Eye (tissue), 1 donor: ENCODE data around the gene FBN3.
A peak's percentile ranks its signal among the peaks of the same experiment; 100 is the strongest.

Source experiments
- DNase-seq: peaks from one replicate; pipeline ENCODE4 v3.0.0-alpha.2; 2015

Gene FBN3

DNA sequence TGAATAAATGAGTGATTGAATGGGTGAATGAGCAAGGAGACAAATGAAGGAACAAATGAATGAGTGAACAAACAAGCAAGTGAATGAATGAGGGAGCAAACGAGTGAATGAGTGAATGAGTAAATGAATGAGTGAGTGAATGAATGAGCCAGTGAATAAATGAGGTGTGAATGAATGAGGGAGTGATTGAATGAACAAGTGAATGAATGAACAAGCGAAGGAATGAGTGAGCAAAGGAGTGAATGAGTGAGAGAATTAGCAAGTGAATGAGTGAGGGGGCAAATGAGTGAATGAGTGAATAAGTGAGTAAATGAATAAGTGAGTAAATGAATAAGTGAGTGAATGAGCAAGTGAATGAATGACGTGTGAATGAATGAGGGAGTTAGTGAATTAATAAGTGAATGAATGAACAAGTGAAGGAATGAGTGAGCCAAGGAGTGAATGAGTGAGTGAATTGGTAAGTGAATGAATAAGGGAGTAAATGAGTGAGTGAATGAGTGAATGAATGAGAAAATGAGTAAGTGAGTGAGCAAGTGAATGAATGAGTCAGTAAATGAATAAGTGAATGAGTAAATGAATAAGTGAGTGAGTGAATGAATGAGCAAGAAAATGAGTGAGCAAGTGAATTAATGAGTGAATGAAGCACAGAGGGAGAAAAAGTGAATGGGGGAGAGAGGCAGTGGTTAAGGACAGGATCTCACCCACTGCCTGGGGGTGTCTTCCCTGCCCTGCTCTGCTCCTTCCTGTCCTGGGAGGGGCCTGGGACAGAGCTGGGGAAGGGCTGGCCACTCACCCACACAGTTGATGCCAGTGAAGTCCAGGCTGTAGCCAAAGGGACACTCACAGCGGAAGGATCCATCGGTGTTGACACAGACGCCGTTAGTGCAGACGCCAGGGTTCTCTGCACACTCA is 60.4 kb downstream of the FBN3 start:
- peak; percentile 37 for DNase-seq

GRCh38 chr19:8087876-8088275 is 61.5 kb downstream of the FBN3 start:
- no peak for DNase-seq

- no peak for DNase-seq
Measured at GRCh38 chr19:8086849-8087248, 62.5 kb downstream of the FBN3 start.

GRCh38 chr19:8085598-8086408 is 63.6 kb downstream of the FBN3 start:
- peak; percentile 68 for DNase-seq

- no peak for DNase-seq
Measured at GRCh38 chr19:8084152-8084551, 65.2 kb downstream of the FBN3 start.

- DNase-seq = no peak
Measured at GRCh38 chr19:8083141-8083540, 66.3 kb downstream of the FBN3 start.

DNA sequence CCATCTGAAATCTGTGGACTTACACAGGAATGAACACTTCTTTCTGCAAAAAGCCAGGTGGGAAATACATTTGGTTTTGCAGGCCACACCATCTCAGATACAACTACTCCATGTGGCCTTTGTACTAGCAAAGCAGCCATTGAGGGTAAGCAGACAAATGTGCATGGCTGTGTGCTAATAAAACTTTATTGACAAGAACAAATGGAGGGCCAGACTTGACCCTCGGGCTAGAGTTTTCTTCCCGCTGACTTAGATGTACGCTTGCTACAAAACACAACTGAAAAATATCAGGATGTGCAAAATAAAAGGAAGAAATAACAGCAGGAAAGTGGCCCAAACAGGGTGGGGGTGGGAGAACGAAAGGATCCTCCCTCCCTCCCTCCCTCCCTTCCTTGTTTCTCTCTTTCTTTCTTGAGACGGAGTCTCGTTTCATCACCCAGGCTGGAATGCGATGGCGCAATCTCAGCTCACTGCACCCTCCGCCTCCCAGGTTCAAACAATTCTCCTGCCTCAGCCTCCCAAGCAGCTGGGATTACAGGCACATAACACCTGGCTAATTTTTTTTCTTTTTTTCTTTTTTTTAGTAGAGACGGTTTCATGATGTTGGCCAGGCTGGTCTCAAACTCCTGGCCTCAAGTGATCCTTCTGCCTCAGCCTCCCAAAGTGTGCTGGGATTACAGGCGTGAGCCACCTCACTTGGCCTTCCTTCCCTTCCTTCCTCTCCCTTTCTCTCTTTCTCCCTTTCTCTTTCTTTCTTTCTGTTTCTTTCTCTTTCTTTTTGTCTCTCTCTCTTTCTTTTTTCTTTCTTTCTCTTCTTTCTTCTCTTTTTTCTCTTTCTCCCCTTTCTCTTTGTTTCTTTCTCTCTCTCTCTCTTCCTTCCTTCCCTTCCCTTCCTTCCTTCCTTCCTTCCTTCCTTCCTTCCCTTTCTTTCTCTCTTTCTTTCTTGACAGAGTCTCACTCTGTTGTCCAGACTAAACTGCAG is 67.5 kb downstream of the FBN3 start:
- DNase-seq = no peak

DNA sequence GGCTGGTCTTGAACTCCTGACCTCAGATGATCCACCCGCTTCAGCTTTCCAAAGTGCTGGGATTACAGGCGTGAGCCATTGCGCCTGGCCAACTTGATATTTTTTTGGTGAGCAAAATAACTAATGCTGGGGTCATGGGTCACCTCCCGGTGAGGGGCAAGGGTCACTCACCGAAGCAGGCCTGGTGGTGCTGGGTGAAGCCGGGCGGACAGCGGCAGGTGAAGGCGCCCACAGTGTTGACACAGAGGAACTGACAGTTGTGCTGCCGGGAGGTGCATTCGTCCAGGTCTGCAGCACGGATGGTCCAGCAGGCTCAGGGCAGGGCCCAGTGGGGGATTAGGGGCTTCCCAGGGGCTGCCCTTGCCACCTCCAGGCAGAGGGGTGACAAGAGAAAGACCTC is 68.6 kb downstream of the FBN3 start:
- DNase-seq = no peak

DNA sequence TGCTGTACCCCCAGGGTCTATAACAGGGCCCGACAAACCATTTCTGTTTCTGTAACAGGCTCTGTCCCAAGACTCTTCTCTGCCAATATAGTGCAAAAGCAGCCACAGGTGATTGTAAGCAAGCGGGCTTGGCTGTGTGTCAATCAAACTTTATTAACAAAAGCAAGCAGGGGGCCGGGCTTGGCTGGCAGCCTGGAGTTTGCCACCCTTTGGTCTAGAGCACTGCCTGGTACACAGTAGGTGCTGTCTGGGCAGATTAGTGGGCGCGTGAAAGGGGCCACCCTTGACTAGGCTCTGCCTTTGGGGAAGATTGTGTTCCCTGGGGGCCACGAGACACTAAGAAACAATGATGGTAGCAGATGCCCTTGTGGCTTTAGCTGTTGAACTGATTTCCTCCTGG is 69.4 kb downstream of the FBN3 start:
- no peak for DNase-seq

- no peak for DNase-seq
Measured at GRCh38 chr19:8075158-8076074, 74.0 kb downstream of the FBN3 start.

DNA sequence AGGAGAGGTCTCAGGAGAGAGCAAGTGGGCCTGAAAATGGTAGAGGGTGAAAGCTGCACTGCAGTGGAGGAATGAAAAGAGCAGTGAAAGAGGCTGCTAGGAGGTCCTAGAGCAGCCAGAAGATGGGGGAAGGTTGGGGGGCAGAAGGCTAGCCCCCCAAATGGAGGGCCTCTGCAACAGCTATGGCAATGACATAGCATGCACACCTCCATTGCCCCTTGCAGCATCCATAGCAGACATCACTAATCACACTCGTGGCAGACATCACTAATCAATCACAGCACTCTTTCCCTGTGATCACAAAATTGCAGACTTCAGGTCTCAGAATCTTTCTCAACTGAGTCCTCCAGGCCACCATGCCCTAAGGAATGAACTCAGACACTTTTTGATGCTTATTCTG is 74.9 kb downstream of the FBN3 start:
- no peak for DNase-seq

DNA sequence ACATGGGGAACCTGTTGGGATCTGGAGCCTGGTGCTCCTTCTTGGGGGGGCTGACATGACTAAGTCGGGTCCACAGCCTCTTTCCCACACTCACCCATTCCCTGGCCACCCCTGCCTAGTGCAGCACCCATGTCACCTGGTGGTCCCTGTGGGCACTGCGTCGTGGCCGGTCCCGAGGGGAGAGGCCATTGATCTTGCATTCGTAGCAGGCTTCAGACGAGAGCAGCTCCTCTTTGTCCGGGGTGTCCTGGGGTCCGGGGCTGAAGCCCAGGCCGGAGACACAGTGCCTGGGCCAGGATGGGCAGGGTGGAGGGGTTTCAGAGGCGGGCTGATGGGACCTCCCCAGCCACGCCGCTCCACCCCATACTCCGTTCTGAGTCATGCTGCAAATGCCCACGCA is 77.5 kb downstream of the FBN3 start:
- DNase-seq = no peak

GRCh38 chr19:8069096-8069973 is 80.1 kb downstream of the FBN3 start:
- DNase-seq = no peak

DNA sequence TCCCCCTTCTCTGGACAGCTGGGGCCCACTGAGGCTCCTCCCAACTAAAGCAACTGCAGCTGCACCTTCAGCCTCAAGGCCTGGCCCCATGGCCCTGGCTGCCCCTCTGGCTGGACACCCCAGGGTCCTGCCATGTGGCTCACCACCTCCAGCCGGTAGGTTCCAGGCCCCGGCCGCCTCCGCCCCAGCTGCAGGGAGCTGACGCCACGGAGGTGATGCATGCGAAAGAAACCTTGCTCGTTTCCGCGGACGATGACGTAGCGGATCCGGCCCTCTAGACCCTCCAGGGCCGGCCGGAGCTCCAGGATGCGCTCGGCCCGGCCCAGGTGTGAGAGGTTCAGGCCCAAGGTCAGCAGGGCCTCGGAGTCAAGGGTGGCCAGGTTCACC is 83.5 kb downstream of the FBN3 start:
- no peak for DNase-seq

- no peak for DNase-seq
Measured at GRCh38 chr19:8064911-8065874, 84.2 kb downstream of the FBN3 start.

DNA sequence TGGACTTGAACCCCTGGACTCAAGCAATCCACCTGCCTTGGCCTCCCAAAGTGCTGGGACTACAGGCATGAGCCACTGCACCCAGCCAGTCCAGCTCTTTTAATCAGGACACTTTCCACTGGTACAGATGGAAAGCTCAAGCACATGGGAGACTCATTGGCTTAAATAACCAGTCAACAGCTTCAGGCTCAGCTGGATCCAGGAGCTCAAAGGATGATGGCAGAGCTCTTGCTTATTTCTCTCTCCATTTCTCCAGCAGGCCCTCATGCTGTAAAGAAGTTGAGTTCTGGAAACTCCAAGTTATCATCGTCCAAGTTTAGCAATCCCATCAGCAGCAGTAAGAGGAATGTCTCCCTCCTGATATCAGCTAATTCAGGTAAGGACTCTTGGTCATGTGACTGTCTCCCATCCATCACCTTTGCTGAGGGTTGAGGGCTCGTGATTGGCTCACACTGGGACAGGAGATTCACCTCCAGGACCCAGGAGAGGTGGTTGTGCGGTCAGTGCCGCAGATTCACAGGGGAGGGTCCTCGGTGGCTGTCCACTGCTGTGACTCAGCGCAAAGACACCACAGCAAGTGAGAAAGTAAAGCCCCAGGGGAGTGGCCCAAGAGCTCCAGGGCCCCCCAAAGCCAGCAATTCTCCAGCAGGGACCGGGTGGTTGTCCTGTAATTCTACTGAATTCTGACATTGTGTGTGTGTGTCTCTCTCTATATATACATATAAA is 91.7 kb downstream of the FBN3 start:
- DNase-seq = no peak

GRCh38 chr19:8056533-8056932 is 92.9 kb downstream of the FBN3 start:
- no peak for DNase-seq

DNA sequence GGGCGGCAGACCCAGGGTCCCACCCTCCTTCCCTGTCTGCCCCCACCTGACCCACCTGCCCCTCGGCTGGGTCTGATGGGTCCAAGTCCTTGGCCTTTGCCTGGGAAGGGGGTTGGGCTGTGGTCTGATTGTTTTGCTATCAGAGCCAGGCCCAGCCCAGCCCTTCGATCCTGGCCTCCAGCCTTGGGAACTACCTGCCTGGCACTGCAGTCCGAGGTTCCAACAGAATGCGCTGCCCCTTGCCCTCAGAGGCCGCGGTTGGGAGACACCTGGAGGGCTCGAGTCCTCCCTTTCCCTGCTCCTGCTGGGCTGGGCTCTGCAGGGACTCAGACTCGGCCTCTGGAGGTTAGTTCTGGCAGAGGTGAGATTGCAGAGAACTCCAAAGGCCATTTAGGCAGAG is 95.2 kb downstream of the FBN3 start:
- DNase-seq = no peak

DNA sequence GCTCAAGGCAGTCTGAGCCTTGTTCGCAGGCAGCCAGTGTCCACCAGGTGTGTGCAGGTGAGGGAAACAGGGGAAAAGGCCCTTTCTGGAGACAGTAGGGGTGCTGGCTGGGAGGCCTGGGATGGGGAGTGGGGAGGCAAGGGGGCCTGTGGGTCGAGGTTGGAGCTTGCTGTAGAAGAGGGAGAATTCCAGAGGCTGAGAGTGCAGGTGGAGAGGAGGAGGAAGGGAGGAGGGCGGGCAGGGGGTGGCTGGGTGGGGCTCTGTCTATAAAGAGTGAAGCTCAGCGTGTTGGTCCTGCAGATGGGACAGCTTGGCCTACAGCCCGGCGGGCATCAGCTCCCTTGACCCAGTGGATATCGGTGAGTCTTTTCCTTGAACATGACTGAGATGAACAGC is 96.9 kb downstream of the FBN3 start, which contains the start of gene CCL25:
Gene CCL25 (plus strand): TSS at position 297 of the 396 bp plus-strand sequence. CDS start 290 bp downstream, outside the sequence.
- no peak for DNase-seq
